Esophagus (tissue), 2 donors: ENCODE results near the gene OR5T3. TPM values are rescaled to one million over a fixed set of nuclear protein-coding genes. Genes with fewer than 3 reads are reported as not detected.

ENCODE experiments used
- polyA plus RNA-seq, 2 donors: library from polyadenylated mRNA; stranded (reverse); fragments of 200-250 nt; gene quantifications; one replicate each; pipeline ENCODE4 v1.2.3, GENCODE V29; 2013
- donor health status: healthy with polysubstance abuse.
- donor health status: Bipolar disorder and iron deficiency.

The OR5T3 gene
- polyA plus RNA-seq, 2 donors = not detected

Other genes starting within 250 kb of the OR5T3 start
- not detected for gene OR5AS1, start 224.6 kb upstream of the OR5T3 start, polyA plus RNA-seq
- gene OR8I2, start 158.9 kb upstream of the OR5T3 start, polyA plus RNA-seq = not detected
- gene OR8H2, start 148.6 kb upstream of the OR5T3 start, polyA plus RNA-seq = not detected
- gene OR8H3, start 129.9 kb upstream of the OR5T3 start, polyA plus RNA-seq = not detected
- not detected for gene OR8J3, start 112.1 kb upstream of the OR5T3 start, polyA plus RNA-seq
- gene OR8K5, start 91.9 kb upstream of the OR5T3 start, polyA plus RNA-seq = not detected
- not detected for gene OR5J2, start 75.6 kb upstream of the OR5T3 start, polyA plus RNA-seq
- not detected for gene OR5T2, start 18.0 kb upstream of the OR5T3 start, polyA plus RNA-seq
- gene OR5T1, start 21.9 kb downstream of the OR5T3 start, polyA plus RNA-seq = not detected
- not detected for gene OR8H1, start 40.0 kb downstream of the OR5T3 start, polyA plus RNA-seq
- gene OR8K3, start 62.9 kb downstream of the OR5T3 start, polyA plus RNA-seq = not detected
- gene OR8K1, start 93.8 kb downstream of the OR5T3 start, polyA plus RNA-seq = not detected
- gene OR8J1, start 102.0 kb downstream of the OR5T3 start, polyA plus RNA-seq = not detected
- not detected for gene OR8U1, start 123.4 kb downstream of the OR5T3 start, polyA plus RNA-seq
- gene OR5AL1, start 160.4 kb downstream of the OR5T3 start, polyA plus RNA-seq = not detected
- not detected for gene OR5M3, start 221.1 kb downstream of the OR5T3 start, polyA plus RNA-seq
- gene OR5M8, start 239.1 kb downstream of the OR5T3 start, polyA plus RNA-seq = not detected